ENCODE results near the gene DCAF7. TPM values are rescaled to one million over a fixed set of nuclear protein-coding genes. Genes with fewer than 3 reads are reported as not detected.

DCAF7 gene
- total RNA-seq, 1 experiment from 2014 or later, result 18.7 TPM

DNA sequence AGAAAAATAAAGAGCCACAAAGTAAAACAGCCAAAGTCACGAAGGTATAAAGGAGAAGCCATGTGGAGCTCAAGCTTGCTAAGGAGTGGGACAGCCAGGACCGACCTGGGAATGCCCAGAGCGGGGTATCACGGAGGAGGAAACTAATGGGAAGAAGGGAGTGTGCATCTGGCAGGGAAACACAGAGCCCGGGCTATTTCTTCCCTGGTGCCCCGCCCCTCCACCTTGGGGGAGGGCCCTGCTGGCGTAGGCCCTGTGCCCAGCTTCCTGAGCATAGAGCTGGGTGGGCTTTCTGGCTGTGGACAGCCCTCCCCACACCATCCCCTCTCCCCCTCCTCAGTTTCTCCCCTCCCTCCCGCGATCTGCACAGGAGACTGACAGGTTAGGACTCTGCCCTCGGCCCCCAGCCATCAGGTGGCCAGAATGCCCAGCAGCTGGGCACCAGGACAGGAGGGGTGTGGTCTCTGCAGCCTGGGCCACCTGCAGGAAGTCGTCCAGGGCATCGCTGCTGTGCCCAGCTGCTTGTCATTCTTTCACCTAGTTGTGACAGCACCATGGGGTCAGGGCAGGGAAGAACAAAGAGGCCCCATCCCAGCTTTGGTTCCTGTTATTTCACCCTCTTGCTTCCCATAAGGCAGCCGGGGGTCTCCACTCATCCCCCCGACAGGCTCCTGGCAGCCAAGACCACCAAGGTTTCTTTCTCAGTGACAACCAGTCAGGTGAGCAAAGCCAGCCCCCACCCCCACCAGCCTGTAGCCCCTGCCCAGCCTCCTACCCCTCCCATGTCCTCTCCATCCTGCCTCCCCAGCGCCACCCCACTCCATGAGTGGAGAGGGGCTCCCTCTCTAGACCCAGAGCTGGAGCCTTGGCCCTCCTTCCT lies 7.1 kb upstream of the DCAF7 start:
- in situ Hi-C loops (cut with HindIII; ENCODE audit: low sequenced_read_pairs), result no loop called here
- no peak for DNase-seq (ENCODE audit: low spot score)

GRCh38 chr17:63543822-63544420 lies 6.4 kb upstream of the DCAF7 start:
- DNase-seq (ENCODE audit: low spot score), result no peak
- in situ Hi-C loops (cut with HindIII; ENCODE audit: low sequenced_read_pairs), result no loop called here

- no peak for DNase-seq (ENCODE audit: low spot score)
- in situ Hi-C loops (cut with HindIII; ENCODE audit: low sequenced_read_pairs), result no loop called here
Observed at GRCh38 chr17:63544467-63545301, 5.6 kb upstream of the DCAF7 start.

DNA sequence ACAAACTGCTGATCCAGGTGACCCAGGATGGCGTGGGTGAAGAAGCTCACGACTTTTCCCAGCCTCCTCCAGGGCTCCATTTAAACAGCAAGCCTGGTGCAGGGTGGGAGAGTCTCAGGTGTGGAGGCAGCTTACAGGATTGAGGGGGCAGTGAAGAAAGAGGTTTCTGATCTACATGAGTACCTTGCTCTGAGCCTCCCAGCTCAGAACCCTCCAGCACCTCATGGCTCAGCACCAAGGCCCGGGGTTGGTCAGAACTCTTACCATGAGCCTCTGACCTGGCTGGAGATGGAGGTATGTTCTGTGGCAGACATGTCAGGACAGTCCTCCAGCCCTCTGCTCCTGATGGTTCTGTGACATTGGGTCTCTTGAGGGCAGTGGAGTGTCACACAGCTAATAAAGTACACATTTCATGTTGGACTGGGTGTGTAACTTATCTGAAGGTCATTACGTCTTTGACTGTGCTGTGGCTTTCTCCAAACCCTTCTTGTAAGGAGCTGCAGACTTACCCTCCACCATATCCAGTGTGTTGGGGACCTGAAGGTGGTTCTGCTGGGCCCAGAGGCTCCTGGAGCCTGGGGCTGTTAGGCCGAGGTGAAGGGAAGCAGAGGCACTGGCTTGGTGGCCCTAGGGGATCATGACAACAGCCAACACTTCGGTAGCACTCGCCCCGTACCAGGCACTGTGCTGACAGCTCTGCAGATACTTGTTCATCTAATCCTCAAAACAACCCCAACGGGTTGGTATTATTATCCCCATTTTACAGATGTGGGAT lies 3.8 kb upstream of the DCAF7 start:
- in situ Hi-C loops (cut with HindIII; ENCODE audit: low sequenced_read_pairs), result no loop called here
- no peak for DNase-seq (ENCODE audit: low spot score)

- no peak for DNase-seq (ENCODE audit: low spot score)
- in situ Hi-C loops (cut with HindIII; ENCODE audit: low sequenced_read_pairs), result no loop called here
Observed at GRCh38 chr17:63547083-63547523, 3.2 kb upstream of the DCAF7 start.

DNA sequence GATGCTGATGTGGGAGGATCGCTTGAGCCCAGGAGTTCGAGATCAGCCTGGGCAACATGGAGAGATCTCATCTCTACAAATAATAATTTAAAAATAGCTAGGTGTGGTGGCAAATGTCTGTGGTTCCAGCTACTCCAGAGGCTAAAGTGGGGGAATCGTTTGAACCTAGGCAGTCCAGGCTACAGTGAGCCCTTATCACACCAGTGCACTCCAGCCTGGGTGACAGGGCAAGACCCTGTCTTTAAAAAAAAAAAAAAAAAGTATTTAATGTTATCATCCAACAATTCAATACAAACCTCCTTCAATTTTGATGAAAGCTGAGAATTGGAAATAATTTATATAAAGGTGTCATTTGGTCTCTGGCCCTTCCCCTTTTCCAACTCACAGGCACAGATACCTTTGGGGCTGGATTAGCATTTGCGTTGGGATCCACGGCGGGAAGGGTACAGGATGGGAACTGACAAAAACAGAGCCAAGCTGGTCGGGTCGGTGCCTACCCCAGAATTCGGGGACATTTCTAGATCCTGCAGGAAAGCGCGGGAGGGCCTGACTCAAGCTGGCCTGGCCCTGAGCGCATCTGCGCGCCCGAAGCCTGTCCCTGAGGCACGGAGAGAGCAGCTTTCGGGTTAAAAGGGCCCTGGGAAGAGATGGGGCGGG lies 860 bp upstream of the DCAF7 start:
- in situ Hi-C loops (cut with HindIII; ENCODE audit: low sequenced_read_pairs), result no loop called here
- DNase-seq (ENCODE audit: low spot score), result no peak

- in situ Hi-C loops (cut with HindIII; ENCODE audit: low sequenced_read_pairs), result no loop called here
Observed at GRCh38 chr17:63550817-63551639, 751 bp downstream of the DCAF7 start.

GRCh38 chr17:63552211-63552610 lies 1.9 kb downstream of the DCAF7 start:
- in situ Hi-C loops (cut with HindIII; ENCODE audit: low sequenced_read_pairs), result no loop called here
- no peak for DNase-seq (ENCODE audit: low spot score)

More at GRCh38 chr17:63550817-63551639, 751 bp downstream of the DCAF7 start:
- peak; percentile 27 for DNase-seq (ENCODE audit: low spot score)

DNA sequence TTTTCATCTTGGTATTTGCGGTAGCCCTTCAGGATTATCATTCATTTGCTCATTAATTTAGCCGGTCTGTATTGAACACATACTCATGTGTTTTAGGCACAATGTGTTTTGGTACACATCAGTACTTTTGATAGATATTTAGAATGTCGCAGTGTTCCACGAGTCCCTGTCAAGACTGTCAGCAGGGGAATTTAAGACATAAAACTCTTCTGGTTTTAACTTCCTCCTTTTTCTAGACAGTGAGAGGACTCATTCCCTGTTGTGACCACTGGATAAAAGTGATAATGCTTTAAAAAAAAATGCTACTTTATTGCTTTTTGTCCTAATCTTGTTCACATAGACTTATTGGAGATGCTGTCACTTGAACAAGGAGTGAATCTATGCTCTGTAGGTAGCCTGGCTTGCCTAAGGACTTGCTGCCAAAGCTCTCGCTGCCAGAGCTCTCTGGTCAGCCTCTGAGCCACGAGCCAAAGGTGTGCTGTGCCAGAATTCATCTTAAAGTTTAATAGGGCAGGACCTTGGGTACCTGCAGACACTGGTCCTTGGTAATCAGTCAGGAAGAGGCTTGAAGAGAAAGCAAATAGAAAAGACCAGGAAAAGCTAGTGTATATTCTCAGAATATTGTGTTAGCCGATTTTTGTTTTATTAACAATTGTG lies 5.4 kb downstream of the DCAF7 start:
- in situ Hi-C loops (cut with HindIII; ENCODE audit: low sequenced_read_pairs), result no loop called here
- DNase-seq (ENCODE audit: low spot score), result peak; percentile 25

GRCh38 chr17:63557416-63557815 lies 7.1 kb downstream of the DCAF7 start:
- in situ Hi-C loops (cut with HindIII; ENCODE audit: low sequenced_read_pairs), result no loop called here

DNA sequence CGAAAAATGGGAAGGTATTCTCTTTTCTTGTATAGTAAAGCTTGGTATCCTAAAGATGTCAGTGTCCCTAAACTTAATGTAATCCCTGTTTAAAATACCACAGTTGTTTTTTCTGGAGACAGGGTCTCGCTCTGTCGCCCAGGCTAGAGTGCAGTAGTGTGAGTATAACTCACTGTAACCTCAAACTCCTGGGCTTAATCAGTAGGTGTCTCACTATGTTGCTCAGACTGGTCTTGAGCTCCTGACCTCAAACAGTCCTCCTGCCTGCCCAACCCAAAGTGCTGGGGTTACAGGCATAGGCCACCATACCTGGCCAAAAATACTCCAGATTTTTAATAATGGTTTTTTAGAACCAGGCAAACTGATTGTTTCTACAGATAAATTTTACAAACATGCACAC lies 8.2 kb downstream of the DCAF7 start:
- DNase-seq (ENCODE audit: low spot score), result no peak
- in situ Hi-C loops (cut with HindIII; ENCODE audit: low sequenced_read_pairs), result no loop called here

More at GRCh38 chr17:63557416-63557815, 7.1 kb downstream of the DCAF7 start:
- DNase-seq (ENCODE audit: low spot score), result no peak

DNA sequence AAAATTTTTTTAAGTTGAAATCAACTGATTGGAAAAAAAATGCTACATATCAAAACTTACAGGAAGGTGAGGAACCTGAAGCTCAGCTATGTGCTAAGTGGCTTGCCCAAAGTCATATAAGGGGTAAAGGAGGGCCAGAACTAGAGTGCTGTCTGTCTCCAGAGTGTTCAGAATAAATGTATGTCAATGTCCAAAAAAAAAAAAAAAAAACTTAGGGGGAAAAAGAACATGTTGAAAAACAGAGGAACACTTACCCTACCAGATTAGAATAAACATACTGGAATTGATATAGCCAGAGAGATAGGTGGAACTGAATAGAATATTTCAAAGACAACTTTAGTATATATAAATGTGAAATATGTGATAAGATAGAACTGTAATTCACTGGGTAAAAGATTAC lies 11.5 kb downstream of the DCAF7 start:
- DNase-seq (ENCODE audit: low spot score), result no peak
- in situ Hi-C loops (cut with HindIII; ENCODE audit: low sequenced_read_pairs), result no loop called here

- in situ Hi-C loops (cut with HindIII; ENCODE audit: low sequenced_read_pairs), result no loop called here
- DNase-seq (ENCODE audit: low spot score), result no peak
Observed at GRCh38 chr17:63563339-63563738, 13.1 kb downstream of the DCAF7 start.

DNA sequence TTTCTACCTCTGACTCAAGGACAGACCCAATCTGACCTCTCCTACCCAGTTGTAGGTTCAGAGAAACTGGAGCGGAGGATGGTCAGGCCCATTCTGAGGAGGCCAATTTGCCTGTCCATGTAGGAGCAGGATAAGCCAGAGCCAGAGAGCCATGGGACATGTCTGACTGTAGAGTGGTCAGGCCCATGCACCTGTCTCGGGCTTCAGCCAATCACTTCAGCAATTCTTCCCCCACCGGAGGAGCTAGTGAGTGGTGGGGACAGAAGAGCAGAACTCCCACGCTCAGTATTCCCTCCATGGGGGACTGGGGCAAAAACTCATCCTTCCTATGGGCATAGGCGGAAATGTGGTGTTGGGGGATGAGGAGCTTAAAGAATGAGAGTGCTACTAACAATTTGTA lies 14.3 kb downstream of the DCAF7 start:
- no peak for DNase-seq (ENCODE audit: low spot score)
- in situ Hi-C loops (cut with HindIII; ENCODE audit: low sequenced_read_pairs), result no loop called here

GRCh38 chr17:63567229-63567628 lies 17.0 kb downstream of the DCAF7 start:
- no peak for DNase-seq (ENCODE audit: low spot score)
- in situ Hi-C loops (cut with HindIII; ENCODE audit: low sequenced_read_pairs), result no loop called here

DNA sequence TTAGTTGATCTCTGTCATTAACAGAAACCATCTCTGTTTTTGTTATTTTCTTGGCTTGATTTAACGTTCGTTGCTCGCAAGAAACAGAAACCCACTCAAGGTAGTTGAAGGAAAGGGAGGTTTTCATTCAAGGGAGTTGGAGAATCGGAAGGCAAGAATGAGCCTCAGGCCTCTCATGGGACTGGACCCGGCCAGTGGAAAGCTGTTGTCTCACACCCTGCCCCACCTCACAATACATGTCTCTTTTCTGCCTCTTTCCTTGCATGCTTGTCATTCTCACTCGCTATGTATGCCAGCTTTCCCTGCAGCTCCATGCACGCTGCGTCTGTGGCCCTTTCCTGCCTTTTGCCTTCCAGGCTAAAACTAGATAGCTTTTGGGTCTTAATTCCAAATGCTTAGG lies 18.3 kb downstream of the DCAF7 start:
- no peak for DNase-seq (ENCODE audit: low spot score)
- in situ Hi-C loops (cut with HindIII; ENCODE audit: low sequenced_read_pairs), result no loop called here

DNA sequence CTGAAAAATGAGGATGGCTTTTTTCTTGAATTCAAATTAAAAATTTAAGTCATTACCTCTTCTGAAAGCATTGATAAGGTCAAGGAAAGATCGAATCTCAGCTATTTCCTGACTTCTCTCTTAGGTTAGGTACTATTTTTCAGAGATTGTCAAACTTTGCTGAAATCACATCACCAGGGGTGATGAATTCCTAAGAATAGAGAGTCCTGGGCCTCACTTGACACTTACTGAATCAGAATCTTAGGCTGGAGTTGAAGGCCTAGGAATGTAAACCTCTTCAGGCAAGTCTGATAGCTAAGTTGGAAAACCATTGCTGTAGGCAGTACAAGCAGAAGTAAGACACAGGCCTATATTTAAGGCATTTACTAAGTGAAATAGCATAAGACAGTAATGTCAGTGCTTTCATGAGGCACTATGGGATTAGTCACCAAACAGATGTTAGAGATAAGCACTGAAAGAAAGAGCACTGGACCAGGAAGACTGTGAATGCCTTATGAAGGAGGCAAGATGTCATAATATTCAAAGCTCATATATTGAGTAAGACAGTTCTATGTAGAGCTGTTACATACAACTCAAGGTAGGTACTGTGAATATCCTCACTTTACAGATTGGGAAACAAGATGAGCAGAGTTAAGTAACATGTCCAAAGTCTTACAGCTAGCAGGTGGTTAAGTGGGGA lies 21.5 kb downstream of the DCAF7 start:
- in situ Hi-C loops (cut with HindIII; ENCODE audit: low sequenced_read_pairs), result no loop called here

More for the DNA sequence above, 21.5 kb downstream of the DCAF7 start:
- DNase-seq (ENCODE audit: low spot score), result no peak
